K562 (cell line): ENCODE data around the gene PRCC. TPM values are rescaled to one million over a fixed set of nuclear protein-coding genes. Genes with fewer than 3 reads are reported as not detected.

Source experiments
- ATAC-seq: fragments of 200-7000 bp; cut with Tn5 transposase; 3 replicates; pipeline ENCODE4 v1.9.1; 2020; ENCODE audit warnings: moderate library complexity
- BruUV-seq: library from RNA; stranded (reverse); fragments of 400-500 nt; replicated peaks from 2 replicates; lab custom pipeline; 2021; lab: Mats Ljungman, UMichigan
- CTCF ChIA-PET: fragments of 300-600 bp; formaldehyde crosslinking; extraction: SDS; loops from one replicate; lab custom pipeline; 2021; ENCODE audit warnings: low intra/inter-chr PET ratio; lab: Yijun Ruan, JAX
- POLR2A ChIA-PET: fragments of 300-600, 350-650 bp; sonication (Branson Sonifier 250); formaldehyde crosslinking; extraction: SDS; loops from one replicate; lab custom pipeline; 2021; ENCODE audit warnings: antibody characterized with exemption, inconsistent platforms; lab: Yijun Ruan, JAX
- DNase-seq, 4 experiments: peaks; one replicate each; pipeline versions ENCODE4 v3.0.0 to v3.0.0-alpha.2; 2011 to 2018; ENCODE audit warnings: low spot score in 3 of 4, mixed read lengths in 3 of 4; ENCODE audit errors: extremely low read depth in 1 of 4
- FAIRE-seq: peaks from 2 replicates; lab custom pipeline; 2011; peaks lifted over from hg19 to GRCh38; lab: Jason Lieb, UNC
- H2AFZ ChIP-seq: 2 replicates; pipeline ENCODE4 v1.6.0; 2011; ENCODE audit warnings: low read depth, low read length, control low read depth, inconsistent platforms
- H3K27ac ChIP-seq: fragments of 200-600 bp; 3 replicates; pipeline ENCODE4 v1.8.0; 2011; ENCODE audit warnings: low read depth, mild to moderate bottlenecking, control low read depth, inconsistent platforms, low read length, moderate library complexity, mixed read lengths; ENCODE audit errors: extremely low read depth
- H3K27me3 ChIP-seq, 2 experiments: fragments of 300-600 bp in 1 of 2; 2 replicates in 1 of 2; 3 replicates in 1 of 2; pipeline versions ENCODE4 v1.6.0 to v1.8.0; 2011; ENCODE audit warnings: inconsistent platforms in 2 of 2, low read length in 2 of 2, mild to moderate bottlenecking in 1 of 2, mixed read lengths in 1 of 2, moderate library complexity in 1 of 2; ENCODE audit not compliant: control insufficient read depth in 2 of 2, insufficient read depth in 2 of 2
- H3K36me3 ChIP-seq: fragments of 300-600 bp; 3 replicates; pipeline ENCODE4 v1.8.0; 2011; ENCODE audit warnings: mild to moderate bottlenecking, low read length, inconsistent platforms; ENCODE audit not compliant: control insufficient read depth, insufficient read depth
- H3K4me1 ChIP-seq, 2 experiments: fragments of 200-600 bp in 1 of 2; replicated peaks in 1 of 2; 2 replicates in 1 of 2; 3 replicates in 1 of 2; pipeline versions ENCODE4 v1.5.1 to v1.8.0; 2011; ENCODE audit warnings: inconsistent platforms in 2 of 2, low read length in 2 of 2, mild to moderate bottlenecking in 1 of 2, mixed read lengths in 1 of 2, moderate library complexity in 1 of 2; ENCODE audit not compliant: control insufficient read depth in 2 of 2, insufficient read depth in 2 of 2
- H3K4me2 ChIP-seq: 2 replicates; pipeline ENCODE4 v1.6.1; 2011; ENCODE audit warnings: low read length, control low read depth, inconsistent platforms, mixed read lengths; ENCODE audit not compliant: insufficient read depth
- H3K4me3 ChIP-seq: fragments of 200-600 bp; sonication (generic), shearing (Covaris generic); 2 replicates; pipeline ENCODE4 v1.5.1; 2016; ENCODE audit warnings: control low read depth, inconsistent platforms
- H3K79me2 ChIP-seq: fragments of 200-600 bp; 3 replicates; pipeline ENCODE4 v1.8.0; 2011; ENCODE audit warnings: low read length, inconsistent platforms; ENCODE audit not compliant: control insufficient read depth, insufficient read depth
- H3K9ac ChIP-seq, 2 experiments: 2 replicates each; pipeline versions ENCODE4 v1.6.0 to v1.6.1; 2011; ENCODE audit warnings: low read depth in 2 of 2, low read length in 2 of 2, control low read depth in 1 of 2, inconsistent platforms in 1 of 2, mild to moderate bottlenecking in 1 of 2, mixed read lengths in 1 of 2; ENCODE audit not compliant: insufficient read depth in 1 of 2
- H3K9me1 ChIP-seq: one replicate; pipeline ENCODE4 v1.6.0; 2011; ENCODE audit warnings: inconsistent platforms, mild to moderate bottlenecking, low read length, moderate library complexity; ENCODE audit not compliant: control insufficient read depth, insufficient read depth
- H3K9me3 ChIP-seq: replicated peaks from 2 replicates; pipeline ENCODE4 v1.5.1; 2011; ENCODE audit warnings: low read depth, low read length, inconsistent platforms; ENCODE audit not compliant: control insufficient read depth, insufficient read depth
- H4K20me1 ChIP-seq: replicated peaks from 2 replicates; pipeline ENCODE4 v1.6.1; 2011; ENCODE audit warnings: low read length, inconsistent platforms, mixed read lengths; ENCODE audit not compliant: control insufficient read depth, insufficient read depth
- BCOR ChIP-seq: fragments of 450-650 bp; IDR thresholded peaks from 2 replicates; pipeline ENCODE4 v1.6.1; 2016
- BRF1 ChIP-seq: IDR thresholded peaks from 3 replicates; pipeline ENCODE4 v1.6.1; 2011; ENCODE audit warnings: borderline replicate concordance, mild to moderate bottlenecking; ENCODE audit not compliant: insufficient read length; ENCODE audit errors: extremely low read depth
- CEBPB ChIP-seq: fragments of 450-650 bp; IDR thresholded peaks from 2 replicates; pipeline ENCODE4 v1.6.1; 2016; ENCODE audit warnings: missing genetic modification characterization, missing compliant biosample characterization
- ETV5 ChIP-seq: sonication (generic); formaldehyde crosslinking; IDR thresholded peaks from 2 replicates; pipeline ENCODE4 v1.4.0; 2020; ENCODE audit warnings: low read depth, mild to moderate bottlenecking, missing genetic modification reagents
- HDAC2 ChIP-seq: fragments of 450-650 bp; IDR thresholded peaks from 2 replicates; pipeline ENCODE4 v1.6.1; 2016; ENCODE audit warnings: mild to moderate bottlenecking
- KDM1A ChIP-seq, 2 experiments: fragments of 450-650 bp; IDR thresholded peaks; 2 replicates each; pipeline ENCODE4 v1.6.1; 2016; ENCODE audit warnings: mild to moderate bottlenecking in 2 of 2
- MAFG ChIP-seq: fragments of 450-650 bp; conservative IDR thresholded peaks from 2 replicates; pipeline ENCODE4 v1.6.1; 2016; ENCODE audit warnings: missing genetic modification characterization, missing compliant biosample characterization
- RBM25 ChIP-seq: fragments of 200-400 bp; formaldehyde crosslinking; IDR thresholded peaks from 2 replicates; pipeline ENCODE4 v1.6.1; 2018; ENCODE audit warnings: low read length, low read depth, moderate library complexity; ENCODE audit not compliant: severe bottlenecking
- SMARCA5 ChIP-seq: fragments of 450-650 bp; IDR thresholded peaks from 2 replicates; pipeline ENCODE4 v1.6.1; 2016
- TEAD1 ChIP-seq, 2 experiments: fragments of 450-650 bp in 1 of 2; sonication (generic) in 1 of 2; formaldehyde crosslinking; IDR thresholded peaks; 2 replicates each; pipeline versions ENCODE4 v1.4.0 to v1.8.0; 2020 to 2022; ENCODE audit warnings: mild to moderate bottlenecking in 2 of 2, missing genetic modification reagents in 1 of 2
- USF2 ChIP-seq: sonication (generic); formaldehyde crosslinking; IDR thresholded peaks from 2 replicates; pipeline ENCODE4 v1.5.0; 2020; ENCODE audit warnings: missing genetic modification reagents
- ZC3H11A ChIP-seq: IDR thresholded peaks from 2 replicates; pipeline ENCODE4 v1.6.1; 2012; ENCODE audit warnings: low read depth, low read length, improper control_type of control experiment
- ZNF740 ChIP-seq, 3 experiments: fragments of 200-800 bp in 1 of 3; sonication (Bioruptor generic) in 1 of 3; sonication (generic) in 1 of 3; formaldehyde crosslinking in 1 of 3; IDR thresholded peaks; 2 replicates each; pipeline versions ENCODE4 v1.6.1 to v1.8.0; 2016 to 2022; ENCODE audit warnings: mild to moderate bottlenecking in 2 of 3, missing compliant biosample characterization in 2 of 3, missing genetic modification characterization in 2 of 3, missing genetic modification reagents in 1 of 3
- WGBS: fragments of 100-300 bp; shearing (Covaris generic); methylation state at CpG from one replicate; pipeline ENCODE4 v1.1.6; 2016; ENCODE audit warnings: low coverage, mixed read lengths; ENCODE audit not compliant: insufficient coverage; ENCODE audit errors: missing lambda C conversion rate; 5-methylcytosine and 5-hydroxymethylcytosine counted together
- in situ Hi-C: fragments of 300-500 bp; cut with MboI; formaldehyde crosslinking; loops from 4 replicates; pipeline ENCODE4 v1.15.0; 2018; ENCODE audit warnings: inconsistent platforms, mixed read lengths
- intact Hi-C: fragments of 100-400 bp; cut with micrococcal nuclease; formaldehyde crosslinking; loops from 2 replicates; pipeline ENCODE4 v1.14.2; 2022
- polyA plus RNA-seq, 8 experiments: library from polyadenylated mRNA; depleted of rRNA in 4 of 8; stranded (reverse) in 5 of 8; unstranded in 3 of 8; fragments of >200 nt; fragmentation: Nextera tagmentation in 2 of 8; fragmentation: Illumina TruSeq in 1 of 8; extraction: Ambion mirVana in 2 of 8; extraction: Trizol in 1 of 8; gene quantifications; 2 replicates each; pipeline versions ENCODE4 v1.2.1 to v1.2.3, GENCODE V29; 2011 to 2014; ENCODE audit warnings: inconsistent platforms in 1 of 8, missing spikeins in 1 of 8
- total RNA-seq, 7 experiments: library from RNA; depleted of rRNA in 6 of 7; stranded (reverse); fragments of >200 nt in 6 of 7; fragmentation: Illumina TruSeq in 2 of 7; extraction: Trizol in 2 of 7; gene quantifications; 2 replicates each; pipeline versions ENCODE4 v1.2.1 to v1.2.3, GENCODE V29; 2011 to 2021; ENCODE audit warnings: low replicate concordance in 1 of 7

Gene PRCC
- total and polyA plus RNA-seq, 9 of the 15 experiments (the other 6 are each of a cell fraction or from before 2014, with no cell fraction given) = 23.9 to 201 (median 41.1) TPM

DNA sequence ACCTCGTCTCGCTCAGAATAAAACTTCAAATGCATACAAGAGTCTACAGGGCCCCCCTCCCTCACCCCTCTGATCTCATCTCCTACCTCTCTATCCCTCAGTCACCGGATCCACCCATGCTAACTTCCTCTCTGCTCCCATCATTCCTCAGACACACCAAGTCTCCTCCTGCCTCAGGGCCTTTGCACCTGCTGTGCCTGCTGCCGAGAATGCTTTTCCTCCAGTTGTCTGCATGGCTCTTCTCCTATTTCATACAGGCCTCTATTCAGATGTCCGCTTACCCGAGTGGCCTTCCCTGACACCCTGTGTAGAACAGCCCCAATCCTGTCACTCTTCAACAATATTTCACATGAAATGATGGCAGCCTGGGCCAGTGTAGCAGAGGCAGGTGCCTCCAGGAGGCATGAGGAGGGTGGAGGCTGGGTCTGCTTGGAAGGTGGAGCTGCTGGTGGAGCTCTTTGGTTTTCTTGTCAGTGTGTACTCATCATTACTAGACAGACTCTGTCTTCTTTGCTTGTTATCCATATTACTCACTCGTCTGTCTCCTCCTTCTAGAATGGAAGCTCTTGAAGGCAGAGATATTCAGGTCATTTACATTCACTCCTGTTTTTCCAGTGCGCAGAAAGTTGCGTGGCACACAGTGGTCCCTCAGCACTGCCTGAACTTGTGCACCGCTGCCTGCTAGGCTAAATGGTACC lies 45.1 kb downstream of the PRCC start:
- intact Hi-C loops (no loop called here), in situ Hi-C loops (no loop called here)
- ATAC-seq = no peak
- peaks cover 59 to 65% of the 10 kb centered on the region in 2 experiments for H3K4me1 ChIP-seq
- no peak overlapping the region; the same call in 1 of the 2 replicates for H3K4me3 ChIP-seq
- H3K9ac ChIP-seq = peak overlapping the region; percentile 83 to 96; a peak in 3 of 4 replicates
- CTCF ChIA-PET = no interaction called here
- no peaks in the 10 kb centered on the region for H3K27me3 ChIP-seq
- 86% methylated on average over 10 of the region's 10 CpGs for WGBS
- H2AFZ ChIP-seq = no peak overlapping the region
- no peaks in the 10 kb centered on the region for H3K9me1 ChIP-seq
- peaks cover 22% of the 10 kb centered on the region for H3K79me2 ChIP-seq
- H3K36me3 ChIP-seq = peaks cover 20% of the 10 kb centered on the region; the same call in 2 of the 3 replicates
- FAIRE-seq = no peak
- H4K20me1 ChIP-seq = no peaks in the 10 kb centered on the region
- no TSS peak for BruUV-seq
- no peaks in the 10 kb centered on the region for H3K9me3 ChIP-seq
- POLR2A ChIA-PET = interaction anchor here (0.6 to 1.1 kb wide), 2 partner anchors 46 to 202 kb away, joined by 3 read pairs; no protein-coding TSS in a partner anchor
- no peak for DNase-seq
- TF ChIP-seq TEAD1 (CRISPR knock-in tag; IDR thresholded peaks at IDR 0.05) (0 out of 4 replicates have a peak, but pooled peaks of 1 of the 2 experiments have one; percentile 34), ZC3H11A (no peak), KDM1A (IDR thresholded peaks at IDR 0.05) (peak; percentile 37 to 47; a peak in 2 of 4 replicates), RBM25 (peak; percentile 66), SMARCA5 (peak; percentile 66; the same call in 1 of the 2 replicates), ZNF740 (CRISPR knock-in tag; IDR thresholded peaks at IDR 0.05) (0 out of 2 replicates have a peak, but pooled peaks have one; percentile 34), ZNF740 (tag; IDR thresholded peaks at IDR 0.05) (no peak), BCOR (peak; percentile 75), USF2 (0 out of 2 replicates have a peak, but pooled peaks have one; percentile 18), HDAC2 (0 out of 2 replicates have a peak, but pooled peaks have one; percentile 45), ETV5 (CRISPR knock-in tag) (no peak), BRF1 (no peak), MAFG (tag) (no peak), CEBPB (no peak)
- H3K4me2 ChIP-seq = peak overlapping the region; percentile 83
- peak overlapping the region; percentile 86; the same call in 1 of the 3 replicates for H3K27ac ChIP-seq
